DOHH2 (cell line): Measurements from ENCODE around the gene DTD2.
"Not testable (repeated sequence)": the region's sequence is repeated elsewhere in the genome, so short reads cannot be mapped to it uniquely, and the experiment has no call there.

Experiments used
- H3F3A ChIP-seq: fragments of 200-600 bp; sonication (generic), shearing (Covaris generic); 2 replicates; pipeline ENCODE4 v1.6.0; 2016; ENCODE audit warnings: antibody characterized with exemption, mild to moderate bottlenecking; ENCODE audit not compliant: control insufficient read depth, insufficient read depth
- H3K27ac ChIP-seq: fragments of 200-600 bp; sonication (generic); 2 replicates; pipeline ENCODE4 v1.5.1; 2014; ENCODE audit warnings: low read depth, mild to moderate bottlenecking, low read length, moderate library complexity
- H3K27me3 ChIP-seq: fragments of 200-600 bp; sonication (generic); 2 replicates; pipeline ENCODE4 v1.6.1; 2014; ENCODE audit warnings: mild to moderate bottlenecking, low read length, mixed read lengths; ENCODE audit not compliant: control insufficient read depth
- H3K36me3 ChIP-seq: fragments of 200-600 bp; sonication (generic); 2 replicates; pipeline ENCODE4 v1.6.1; 2014; ENCODE audit warnings: mild to moderate bottlenecking, low read length, moderate library complexity, mixed read lengths; ENCODE audit not compliant: control insufficient read depth
- H3K4me1 ChIP-seq: fragments of 200-600 bp; sonication (generic); 2 replicates; pipeline ENCODE4 v1.6.1; 2014; ENCODE audit warnings: mild to moderate bottlenecking, low read length, mixed read lengths; ENCODE audit not compliant: control insufficient read depth
- H3K4me2 ChIP-seq: fragments of 200-600 bp; sonication (generic); 2 replicates; pipeline ENCODE4 v1.6.0; 2014; ENCODE audit warnings: mild to moderate bottlenecking, low read length, moderate library complexity
- H3K4me3 ChIP-seq: fragments of 200-600 bp; sonication (generic); 2 replicates; pipeline ENCODE4 v1.5.1; 2014; ENCODE audit warnings: mild to moderate bottlenecking, low read length, mixed read lengths
- H3K79me2 ChIP-seq: fragments of 200-600 bp; sonication (generic); 2 replicates; pipeline ENCODE4 v1.6.1; 2014; ENCODE audit warnings: mild to moderate bottlenecking, low read length, mixed read lengths; ENCODE audit not compliant: control insufficient read depth
- H3K9me2 ChIP-seq: fragments of 200-600 bp; sonication (generic); replicated peaks from 2 replicates; pipeline ENCODE4 v1.6.1; 2014; ENCODE audit warnings: mild to moderate bottlenecking, low read length, mixed read lengths; ENCODE audit not compliant: control insufficient read depth
- H3K9me3 ChIP-seq: fragments of 200-600 bp; sonication (generic); 2 replicates; pipeline ENCODE4 v1.6.1; 2014; ENCODE audit warnings: antibody characterized with exemption, low read length, mixed read lengths; ENCODE audit not compliant: control insufficient read depth, insufficient read depth
- H4K20me1 ChIP-seq: fragments of 200-600 bp; sonication (generic); 2 replicates; pipeline ENCODE4 v1.6.0; 2014; ENCODE audit warnings: low read depth, mild to moderate bottlenecking, antibody characterized with exemption, low read length, moderate library complexity; ENCODE audit not compliant: control insufficient read depth, insufficient read depth
- CTCF ChIP-seq: fragments of 200-600 bp; sonication (generic); IDR thresholded peaks from one replicate; pipeline ENCODE4 v1.5.1; 2014; ENCODE audit warnings: antibody characterized with exemption, mild to moderate bottlenecking, low read depth, low read length; ENCODE audit not compliant: poor library complexity, severe bottlenecking
- EZH2phosphoT487 ChIP-seq: fragments of 200-600 bp; sonication (generic); IDR thresholded peaks from 2 replicates; pipeline ENCODE4 v1.6.1; 2017; ENCODE audit warnings: borderline replicate concordance, mild to moderate bottlenecking, antibody characterized with exemption, low read length, moderate library complexity, mixed read lengths

The DTD2 gene

GRCh38 chr14:31465111-31465510 is 7.8 kb upstream of the DTD2 start:
- H3K4me3 ChIP-seq: no peak overlapping the region
- no peaks in the 10 kb centered on the region for H4K20me1 ChIP-seq
- H3K27ac ChIP-seq: no peak overlapping the region
- H3K4me1 ChIP-seq: no peaks in the 10 kb centered on the region
- H3F3A ChIP-seq: no peaks in the 10 kb centered on the region
- H3K9me2 ChIP-seq: no peaks in the 10 kb centered on the region
- no peak overlapping the region for H3K4me2 ChIP-seq
- H3K9me3 ChIP-seq: no peaks in the 10 kb centered on the region
- TF ChIP-seq EZH2phosphoT487: no peak
- no peak for TF ChIP-seq CTCF
- H3K27me3 ChIP-seq: no peaks in the 10 kb centered on the region
- H3K36me3 ChIP-seq: no peaks in the 10 kb centered on the region
- no peaks in the 10 kb centered on the region for H3K79me2 ChIP-seq

GRCh38 chr14:31462450-31462849 is 5.1 kb upstream of the DTD2 start:
- not testable (repeated sequence) for H3K36me3 ChIP-seq, H3K9me3 ChIP-seq, H3F3A ChIP-seq, H4K20me1 ChIP-seq, H3K4me2 ChIP-seq, H3K27ac ChIP-seq, H3K4me3 ChIP-seq, H3K79me2 ChIP-seq, H3K9me2 ChIP-seq, H3K27me3 ChIP-seq
- H3K4me1 ChIP-seq: peaks cover 14% of the 10 kb centered on the region

- no peak overlapping the region for H3K4me2 ChIP-seq
- H3K4me3 ChIP-seq: no peak overlapping the region
- H3K27ac ChIP-seq: no peak overlapping the region
- no peak for TF ChIP-seq EZH2phosphoT487
- no peak for TF ChIP-seq CTCF
- H4K20me1 ChIP-seq: no peaks in the 10 kb centered on the region
- peaks cover 7% of the 10 kb centered on the region for H3K79me2 ChIP-seq
- H3K27me3 ChIP-seq: no peaks in the 10 kb centered on the region
- H3K36me3 ChIP-seq: peaks cover 6% of the 10 kb centered on the region; the same call in 1 of the 2 replicates
- no peaks in the 10 kb centered on the region for H3F3A ChIP-seq
- no peaks in the 10 kb centered on the region for H3K9me3 ChIP-seq
- no peaks in the 10 kb centered on the region for H3K9me2 ChIP-seq
- H3K4me1 ChIP-seq: peaks cover 14% of the 10 kb centered on the region
These were observed 4.2 kb upstream of the DTD2 start for GRCh38 chr14:31461545-31461944.

GRCh38 chr14:31457665-31458659 is 656 bp upstream of the DTD2 start:
- Histone ChIP-seq H3K4me2 (peak overlapping the region; percentile 76), H3K27ac (peak overlapping the region; percentile 8; the same call in 1 of the 2 replicates), H3K9me3 (no peaks in the 10 kb centered on the region), H4K20me1 (no peaks in the 10 kb centered on the region), H3K36me3 (peaks cover 11% of the 10 kb centered on the region), H3K79me2 (peaks cover 33% of the 10 kb centered on the region), H3K27me3 (no peaks in the 10 kb centered on the region), H3K4me1 (peaks cover 29% of the 10 kb centered on the region), H3F3A (no peaks in the 10 kb centered on the region), H3K4me3 (peak overlapping the region; percentile 86), H3K9me2 (no peaks in the 10 kb centered on the region)
- TF ChIP-seq CTCF: no peak
- TF ChIP-seq EZH2phosphoT487: no peak
